A549 (cell line): ENCODE results near the gene PPM1J. TPM values are rescaled to one million over a fixed set of nuclear protein-coding genes. Genes with fewer than 3 reads are reported as not detected.
"Not testable (repeated sequence)": the region's sequence is repeated elsewhere in the genome, so short reads cannot be mapped to it uniquely, and the experiment has no call there.

Experiments used
- ATAC-seq, 2 experiments: fragments of 200-7000 bp in 1 of 2; fragments of >200 bp in 1 of 2; cut with Nextera tagmentation in 1 of 2; cut with Tn5 transposase in 1 of 2; 3 replicates each; pipeline versions ENCODE4 v1.8.0 to v1.9.1; 2018 to 2020; ENCODE audit warnings: mild to moderate bottlenecking in 1 of 2, moderate library complexity in 1 of 2
- CTCF ChIA-PET: fragments of 300-600 bp; sonication (Branson Sonifier 250); formaldehyde crosslinking; extraction: SDS; loops from one replicate; lab custom pipeline; 2021; ENCODE audit warnings: antibody characterized with exemption, inconsistent platforms; lab: Yijun Ruan, JAX
- POLR2A ChIA-PET: fragments of 350-600 bp; formaldehyde crosslinking; extraction: SDS; loops from one replicate; lab custom pipeline; 2021; ENCODE audit warnings: antibody characterized with exemption, inconsistent platforms; lab: Yijun Ruan, JAX
- DNase-seq, 2 experiments: peaks; one replicate each; pipeline versions ENCODE4 v3.0.0 to v3.0.0-alpha.2; 2011 to 2016; ENCODE audit warnings: low read depth in 1 of 2, low spot score in 1 of 2
- FAIRE-seq: peaks from 2 replicates; lab custom pipeline; 2011; peaks lifted over from hg19 to GRCh38; lab: Jason Lieb, UNC
- H3K27ac ChIP-seq, 2 experiments: fragments of >200 bp; sonication (Bioruptor Twin); formaldehyde crosslinking; 3 replicates each; pipeline ENCODE4 v1.5.1; 2016 to 2017
- H3K4me1 ChIP-seq: fragments of >200 bp; sonication (Bioruptor Twin); formaldehyde crosslinking; 3 replicates; pipeline ENCODE4 v1.6.1; 2016
- H3K4me2 ChIP-seq: fragments of >200 bp; sonication (Bioruptor Twin); formaldehyde crosslinking; 3 replicates; pipeline ENCODE4 v1.6.1; 2016
- H3K4me3 ChIP-seq: fragments of >200 bp; sonication (Bioruptor Twin); formaldehyde crosslinking; 3 replicates; pipeline ENCODE4 v1.5.1; 2016
- H3K9me3 ChIP-seq: fragments of >200 bp; sonication (Bioruptor Twin); formaldehyde crosslinking; 3 replicates; pipeline ENCODE4 v1.6.1; 2016
- CBX8 ChIP-seq: fragments of 200-600 bp; sonication (generic); IDR thresholded peaks from 2 replicates; pipeline ENCODE4 v1.6.1; 2016
- EP300 ChIP-seq, 2 experiments: fragments of >200 bp; sonication (Bioruptor Twin); formaldehyde crosslinking; IDR thresholded peaks; 2 replicates in 1 of 2; 3 replicates in 1 of 2; pipeline ENCODE4 v1.6.1; 2016 to 2017
- ESRRA ChIP-seq: fragments of 150-350 bp; IDR thresholded peaks from 2 replicates; pipeline ENCODE4 v1.6.1; 2014; ENCODE audit warnings: mild to moderate bottlenecking, low read length, borderline replicate concordance
- FOXS1 ChIP-seq: fragments of 250-450 bp; sonication (Bioruptor Pico); IDR thresholded peaks from 2 replicates; pipeline ENCODE4 v1.5.0; 2020; ENCODE audit warnings: mild to moderate bottlenecking, moderate library complexity
- KDM5A ChIP-seq: fragments of 200-600 bp; sonication (generic); IDR thresholded peaks from 2 replicates; pipeline ENCODE4 v1.6.1; 2016; ENCODE audit warnings: antibody characterized with exemption, mild to moderate bottlenecking
- PHF8 ChIP-seq: fragments of 200-600 bp; sonication (generic); IDR thresholded peaks from 2 replicates; pipeline ENCODE4 v1.6.1; 2016; ENCODE audit warnings: low read depth, mild to moderate bottlenecking, antibody characterized with exemption, moderate library complexity, borderline replicate concordance
- POLR2A ChIP-seq: IDR thresholded peaks from 2 replicates; pipeline ENCODE4 v1.6.1; 2012; ENCODE audit warnings: mild to moderate bottlenecking, low read length
- RFX5 ChIP-seq: fragments of 450-650 bp; IDR thresholded peaks from 2 replicates; pipeline ENCODE4 v1.7.1; 2014; ENCODE audit warnings: antibody characterized with exemption, mild to moderate bottlenecking, moderate library complexity
- ZC3H11A ChIP-seq: fragments of 450-650 bp; IDR thresholded peaks from 2 replicates; pipeline ENCODE4 v1.6.1; 2014; ENCODE audit warnings: antibody characterized with exemption, mild to moderate bottlenecking
- ZFP36 ChIP-seq: fragments of 450-650 bp; IDR thresholded peaks from 2 replicates; pipeline ENCODE4 v1.6.1; 2014; ENCODE audit warnings: borderline replicate concordance; ENCODE audit not compliant: partially characterized antibody
- WGBS: methylation state at CpG from one replicate; pipeline ENCODE4 v1.1.6; 2017; ENCODE audit errors: missing lambda C conversion rate; 5-methylcytosine and 5-hydroxymethylcytosine counted together
- polyA plus RNA-seq, 4 experiments: library from polyadenylated mRNA; depleted of rRNA in 3 of 4; stranded (reverse); fragments of >200 nt; fragmentation: RNase III in 1 of 4; extraction: RNeasy Plus Mini Kit Qiagen cat#74134 plus additional on column Dnase treatment in 1 of 4; gene quantifications; 2 replicates in 3 of 4; 3 replicates in 1 of 4; pipeline ENCODE4 v1.2.3, GENCODE V29; 2011 to 2017
- TF ChIP-seq, protein P1 (sequence below): fragments of 200-600 bp; sonication (generic); IDR thresholded peaks from 2 replicates; pipeline ENCODE4 v1.6.1; 2016; ENCODE audit warnings: antibody characterized with exemption, mild to moderate bottlenecking, moderate library complexity
- TF ChIP-seq, protein P2 (sequence below): fragments of >200 bp; sonication (Bioruptor Twin); formaldehyde crosslinking; IDR thresholded peaks from 2 replicates; pipeline ENCODE4 v1.6.1; 2016
- TF ChIP-seq, protein P3 (sequence below): IDR thresholded peaks from 2 replicates; pipeline ENCODE4 v1.6.1; 2012
- TF ChIP-seq, protein P4 (sequence below): IDR thresholded peaks from 2 replicates; pipeline ENCODE4 v1.6.1; 2012

Gene PPM1J
- polyA plus RNA-seq, 2 of the 4 experiments (the other 2 are of a cell fraction) = 0.32 to 0.62 TPM

DNA sequence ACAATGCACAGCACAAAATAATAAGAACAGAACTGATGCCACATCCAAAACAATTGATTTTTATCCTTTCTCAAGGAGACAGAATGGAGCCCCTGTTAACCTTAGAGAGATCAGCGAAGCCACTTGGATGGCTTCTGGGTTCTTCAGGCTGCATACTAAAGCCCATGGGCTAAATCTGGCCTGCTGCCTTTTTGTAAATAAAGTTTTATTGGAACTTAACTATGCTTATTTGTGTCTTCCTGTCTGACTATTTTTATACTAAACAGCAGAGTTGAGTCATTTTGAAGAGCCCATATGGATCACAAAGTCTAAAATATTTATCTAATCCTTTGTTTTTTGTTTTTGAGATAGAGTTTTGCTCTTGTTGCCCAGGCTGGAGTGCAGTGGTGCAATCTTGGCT lies 16.3 kb upstream of the PPM1J start:
- CTCF ChIA-PET = interaction anchor here (0.9 to 2.6 kb wide), 3 partner anchors 15 to 311 kb away, joined by 3 to 20 read pairs (median 9); partner anchors contain the start of gene PPM1J
- H3K4me2 ChIP-seq = no peak overlapping the region
- ATAC-seq = no peak
- TF ChIP-seq, protein P1, sequence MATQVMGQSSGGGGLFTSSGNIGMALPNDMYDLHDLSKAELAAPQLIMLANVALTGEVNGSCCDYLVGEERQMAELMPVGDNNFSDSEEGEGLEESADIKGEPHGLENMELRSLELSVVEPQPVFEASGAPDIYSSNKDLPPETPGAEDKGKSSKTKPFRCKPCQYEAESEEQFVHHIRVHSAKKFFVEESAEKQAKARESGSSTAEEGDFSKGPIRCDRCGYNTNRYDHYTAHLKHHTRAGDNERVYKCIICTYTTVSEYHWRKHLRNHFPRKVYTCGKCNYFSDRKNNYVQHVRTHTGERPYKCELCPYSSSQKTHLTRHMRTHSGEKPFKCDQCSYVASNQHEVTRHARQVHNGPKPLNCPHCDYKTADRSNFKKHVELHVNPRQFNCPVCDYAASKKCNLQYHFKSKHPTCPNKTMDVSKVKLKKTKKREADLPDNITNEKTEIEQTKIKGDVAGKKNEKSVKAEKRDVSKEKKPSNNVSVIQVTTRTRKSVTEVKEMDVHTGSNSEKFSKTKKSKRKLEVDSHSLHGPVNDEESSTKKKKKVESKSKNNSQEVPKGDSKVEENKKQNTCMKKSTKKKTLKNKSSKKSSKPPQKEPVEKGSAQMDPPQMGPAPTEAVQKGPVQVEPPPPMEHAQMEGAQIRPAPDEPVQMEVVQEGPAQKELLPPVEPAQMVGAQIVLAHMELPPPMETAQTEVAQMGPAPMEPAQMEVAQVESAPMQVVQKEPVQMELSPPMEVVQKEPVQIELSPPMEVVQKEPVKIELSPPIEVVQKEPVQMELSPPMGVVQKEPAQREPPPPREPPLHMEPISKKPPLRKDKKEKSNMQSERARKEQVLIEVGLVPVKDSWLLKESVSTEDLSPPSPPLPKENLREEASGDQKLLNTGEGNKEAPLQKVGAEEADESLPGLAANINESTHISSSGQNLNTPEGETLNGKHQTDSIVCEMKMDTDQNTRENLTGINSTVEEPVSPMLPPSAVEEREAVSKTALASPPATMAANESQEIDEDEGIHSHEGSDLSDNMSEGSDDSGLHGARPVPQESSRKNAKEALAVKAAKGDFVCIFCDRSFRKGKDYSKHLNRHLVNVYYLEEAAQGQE = no peak
- TF ChIP-seq, protein P2, sequence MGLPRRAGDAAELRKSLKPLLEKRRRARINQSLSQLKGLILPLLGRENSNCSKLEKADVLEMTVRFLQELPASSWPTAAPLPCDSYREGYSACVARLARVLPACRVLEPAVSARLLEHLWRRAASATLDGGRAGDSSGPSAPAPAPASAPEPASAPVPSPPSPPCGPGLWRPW = no peak
- TF ChIP-seq ESRRA (no peak), FOXS1 (CRISPR knock-in tag) (no peak), KDM5A (no peak), POLR2A (no peak), EP300 (IDR thresholded peaks at IDR 0.05) (no peak), PHF8 (no peak)
- TF ChIP-seq, protein P3, sequence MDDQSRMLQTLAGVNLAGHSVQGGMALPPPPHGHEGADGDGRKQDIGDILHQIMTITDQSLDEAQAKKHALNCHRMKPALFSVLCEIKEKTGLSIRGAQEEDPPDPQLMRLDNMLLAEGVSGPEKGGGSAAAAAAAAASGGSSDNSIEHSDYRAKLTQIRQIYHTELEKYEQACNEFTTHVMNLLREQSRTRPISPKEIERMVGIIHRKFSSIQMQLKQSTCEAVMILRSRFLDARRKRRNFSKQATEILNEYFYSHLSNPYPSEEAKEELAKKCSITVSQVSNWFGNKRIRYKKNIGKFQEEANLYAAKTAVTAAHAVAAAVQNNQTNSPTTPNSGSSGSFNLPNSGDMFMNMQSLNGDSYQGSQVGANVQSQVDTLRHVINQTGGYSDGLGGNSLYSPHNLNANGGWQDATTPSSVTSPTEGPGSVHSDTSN = no peak
- TF ChIP-seq, all 56 proteins: peak for 0
- H3K27ac ChIP-seq = no peak overlapping the region
- H3K9me3 ChIP-seq = no peaks in the 10 kb centered on the region
- FAIRE-seq (no peak), DNase-seq (no peak)
- no peak overlapping the region for H3K4me3 ChIP-seq
- POLR2A ChIA-PET = no interaction called here
- 86% methylated on average over 1 of the region's 1 CpG for WGBS
- H3K4me1 ChIP-seq = no peaks in the 10 kb centered on the region

DNA sequence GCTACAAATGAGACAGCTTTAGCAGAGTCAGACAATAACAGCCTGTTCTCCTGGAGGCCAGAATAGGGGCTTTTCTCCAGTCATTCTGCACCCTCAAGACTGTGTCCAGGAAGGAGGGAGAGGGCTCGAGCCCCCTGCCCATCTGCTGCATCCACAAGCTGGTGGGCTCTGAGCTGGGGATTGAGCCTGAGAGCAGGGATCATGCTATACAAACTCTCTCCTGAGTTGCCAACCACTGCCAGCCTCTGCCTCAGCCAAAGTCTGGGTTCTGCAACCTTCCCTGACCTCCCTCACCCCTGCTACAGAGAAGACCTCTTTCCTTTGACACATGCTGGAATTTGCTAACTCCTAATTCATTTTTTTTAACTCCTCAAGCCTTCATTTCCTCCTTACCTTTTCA lies 14.8 kb upstream of the PPM1J start:
- DNase-seq (no peak), ATAC-seq (no peak), FAIRE-seq (no peak)
- Histone ChIP-seq H3K4me3 (no peak overlapping the region), H3K27ac (no peak overlapping the region), H3K4me1 (no peaks in the 10 kb centered on the region), H3K9me3 (no peaks in the 10 kb centered on the region), H3K4me2 (no peak overlapping the region)
- TF ChIP-seq, protein P4, sequence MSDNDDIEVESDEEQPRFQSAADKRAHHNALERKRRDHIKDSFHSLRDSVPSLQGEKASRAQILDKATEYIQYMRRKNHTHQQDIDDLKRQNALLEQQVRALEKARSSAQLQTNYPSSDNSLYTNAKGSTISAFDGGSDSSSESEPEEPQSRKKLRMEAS = no peak
- TF ChIP-seq ZC3H11A (no peak), ZFP36 (no peak), CBX8 (no peak), RFX5 (no peak)
- WGBS = 0% methylated on average over 1 of the region's 1 CpG
- CTCF ChIA-PET = interaction anchor here (0.8 to 2.6 kb wide), 3 partner anchors 7 to 14 kb away, joined by 4 to 20 read pairs (median 6); partner anchors contain the start of gene PPM1J
- POLR2A ChIA-PET = no interaction called here

DNA sequence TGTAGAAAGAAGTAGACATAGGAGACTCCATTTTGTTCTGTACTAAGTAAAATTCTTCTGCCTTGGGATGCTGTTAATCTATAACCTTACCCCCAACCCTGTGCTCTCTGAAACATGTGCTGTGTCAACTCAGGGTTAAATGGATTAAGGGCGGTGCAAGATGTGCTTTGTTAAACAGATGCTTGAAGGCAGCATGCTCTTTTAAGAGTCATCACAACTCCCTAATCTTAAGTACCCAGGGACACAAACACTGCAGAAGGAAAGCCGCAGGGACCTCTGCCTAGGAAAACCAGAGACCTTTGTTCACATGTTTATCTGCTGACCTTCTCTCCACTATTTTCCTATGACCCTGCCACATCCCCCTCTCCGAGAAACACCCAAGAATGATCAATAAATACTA lies 13.9 kb upstream of the PPM1J start:
- CTCF ChIA-PET = interaction anchor here (1.4 to 4.3 kb wide), 4 partner anchors 9 to 76 kb away, joined by 6 to 34 read pairs (median 22); partner anchors contain the start of gene PPM1J
- H3K9me3 ChIP-seq, H3K4me1 ChIP-seq, ATAC-seq, POLR2A ChIA-PET, FAIRE-seq, DNase-seq, H3K4me3 ChIP-seq, H3K27ac ChIP-seq, H3K4me2 ChIP-seq: not testable (repeated sequence)
- 65% methylated on average over 3 of the region's 3 CpGs for WGBS

DNA sequence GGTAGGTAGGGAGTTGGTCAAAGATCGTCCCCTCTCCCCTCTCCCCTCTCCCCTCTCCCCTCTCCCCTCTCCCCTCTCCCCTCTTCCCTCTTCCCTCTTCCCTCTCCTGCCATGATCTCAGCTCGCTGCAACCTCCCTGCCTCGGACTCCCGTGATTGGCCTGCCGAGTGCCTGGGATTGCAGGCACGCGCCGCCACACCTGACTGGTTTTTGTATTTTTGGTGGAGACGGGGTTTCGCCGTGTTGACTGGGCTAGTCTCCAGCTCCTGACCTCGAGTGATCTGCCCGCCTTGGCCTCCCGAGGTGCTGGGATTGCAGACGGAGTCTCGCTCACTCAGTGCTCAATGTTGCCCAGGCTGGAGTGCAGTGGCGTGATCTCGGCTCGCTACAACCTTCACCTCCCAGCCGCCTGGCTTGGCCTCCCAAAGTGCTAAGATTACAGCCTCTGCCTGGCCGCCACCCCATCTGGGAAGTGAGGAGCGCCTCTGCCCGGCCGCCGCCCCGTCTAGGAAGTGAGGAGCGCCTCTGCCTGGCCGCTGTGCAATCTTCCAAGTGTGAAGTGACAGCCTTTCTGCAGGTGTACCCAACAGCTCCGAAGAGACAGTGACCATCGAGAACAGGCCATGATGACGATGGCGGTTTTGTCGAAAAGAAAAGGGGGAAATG lies 13.3 kb upstream of the PPM1J start:
- H3K9me3 ChIP-seq, H3K27ac ChIP-seq, H3K4me3 ChIP-seq, POLR2A ChIA-PET, H3K4me2 ChIP-seq, DNase-seq, FAIRE-seq, H3K4me1 ChIP-seq, ATAC-seq: not testable (repeated sequence)
- CTCF ChIA-PET = interaction anchor here (1.8 to 4.3 kb wide), 3 partner anchors 9 to 76 kb away, joined by 9 to 34 read pairs (median 24); partner anchors contain the start of gene PPM1J
- 85% methylated on average over 18 of the region's 33 CpGs for WGBS
